GM18499 (cell line): ENCODE measurements around the gene GATA3.

ENCODE experiments used
- ATAC-seq: cut with Tn5 transposase; IDR thresholded peaks from one replicate; pipeline ENCODE4 v1.9.1; 2021; ENCODE audit warnings: moderate number of reproducible peaks; ENCODE audit not compliant: insufficient read depth, unreplicated experiment

The GATA3 gene

DNA sequence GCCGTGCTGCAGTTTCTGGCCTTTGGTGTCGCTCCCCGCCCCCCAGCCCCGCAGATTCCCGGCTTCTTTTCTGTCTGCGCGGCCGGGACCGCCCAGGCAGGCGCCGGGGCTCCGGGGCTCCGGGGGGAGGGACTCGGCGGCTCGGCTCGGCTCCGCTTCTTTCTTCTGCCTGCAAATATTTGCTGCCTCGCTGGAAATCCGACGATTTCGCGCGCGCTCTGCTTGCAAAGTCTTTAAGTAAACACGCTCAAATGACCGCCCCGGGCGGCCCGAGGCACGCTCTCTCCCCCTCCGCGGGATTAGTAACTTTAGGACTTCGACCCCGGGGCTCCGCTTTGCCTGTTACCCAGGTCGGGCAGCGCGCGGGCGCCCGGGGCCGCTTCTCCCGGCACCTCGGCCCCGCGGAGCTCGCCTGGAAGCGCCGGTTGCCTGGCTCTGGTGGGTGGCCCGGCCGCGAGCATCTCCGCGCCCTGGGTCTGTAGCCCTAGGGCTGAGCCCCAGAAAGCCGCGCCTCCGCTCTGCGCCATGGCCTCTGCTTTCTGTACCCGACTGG, 3.9 kb upstream of the GATA3 start:
- no peak for ATAC-seq

DNA sequence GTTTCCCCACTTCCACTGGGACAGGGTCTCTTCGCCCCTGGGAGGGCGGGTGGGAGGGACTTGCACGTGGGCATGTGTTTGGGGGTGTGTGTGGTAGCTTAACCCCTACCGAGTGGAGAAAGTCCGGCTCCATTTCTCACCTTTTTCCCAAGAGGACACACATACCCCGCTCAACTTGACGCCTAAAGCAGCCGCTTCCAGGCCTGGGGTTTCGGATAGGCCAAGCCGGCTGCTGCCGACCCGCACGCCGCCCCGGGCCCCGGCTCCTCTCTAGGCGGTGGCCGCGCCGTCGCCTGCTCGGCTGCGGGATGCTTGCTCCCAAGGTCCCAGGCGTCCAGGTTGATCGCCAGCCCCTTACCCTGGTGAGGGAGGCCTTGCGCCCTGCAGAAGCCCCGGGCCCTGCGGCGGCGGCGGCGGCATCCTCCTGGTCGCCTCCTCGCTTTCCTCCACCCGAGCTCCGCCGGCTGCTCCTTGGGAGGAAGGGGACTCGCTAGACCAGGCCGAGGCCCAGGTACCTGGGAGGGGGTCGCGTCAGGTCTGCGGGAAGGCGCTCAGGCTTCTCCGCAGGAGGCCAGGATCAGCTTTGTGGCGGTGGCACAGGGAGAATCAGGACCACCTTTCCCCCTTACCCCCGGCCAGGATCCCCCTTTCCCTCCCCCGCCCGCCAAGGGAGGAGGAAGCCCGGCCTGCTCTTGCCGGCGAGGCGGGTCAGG, 3.2 kb upstream of the GATA3 start:
- no peak for ATAC-seq

DNA sequence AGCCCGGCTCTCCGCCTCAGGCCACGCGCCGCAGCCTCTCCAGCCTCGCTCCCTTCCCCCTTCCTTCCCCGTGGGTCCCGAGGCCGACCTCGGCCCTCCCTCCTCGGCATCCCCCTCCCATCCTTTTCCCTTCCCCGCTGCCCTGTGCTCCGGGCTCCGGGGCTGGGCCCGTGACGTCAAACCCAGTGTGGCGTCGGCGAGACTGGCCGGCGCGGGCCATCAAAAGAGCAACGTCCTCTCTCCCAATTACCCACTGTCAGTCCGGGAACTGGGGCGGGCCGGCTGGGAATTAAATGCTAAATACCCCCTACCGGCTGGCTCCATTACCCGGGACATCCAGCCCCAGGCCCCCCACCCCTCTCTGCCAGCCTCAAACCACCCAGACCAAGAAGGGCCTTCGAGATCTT, 2.6 kb upstream of the GATA3 start:
- ATAC-seq, result no peak

DNA sequence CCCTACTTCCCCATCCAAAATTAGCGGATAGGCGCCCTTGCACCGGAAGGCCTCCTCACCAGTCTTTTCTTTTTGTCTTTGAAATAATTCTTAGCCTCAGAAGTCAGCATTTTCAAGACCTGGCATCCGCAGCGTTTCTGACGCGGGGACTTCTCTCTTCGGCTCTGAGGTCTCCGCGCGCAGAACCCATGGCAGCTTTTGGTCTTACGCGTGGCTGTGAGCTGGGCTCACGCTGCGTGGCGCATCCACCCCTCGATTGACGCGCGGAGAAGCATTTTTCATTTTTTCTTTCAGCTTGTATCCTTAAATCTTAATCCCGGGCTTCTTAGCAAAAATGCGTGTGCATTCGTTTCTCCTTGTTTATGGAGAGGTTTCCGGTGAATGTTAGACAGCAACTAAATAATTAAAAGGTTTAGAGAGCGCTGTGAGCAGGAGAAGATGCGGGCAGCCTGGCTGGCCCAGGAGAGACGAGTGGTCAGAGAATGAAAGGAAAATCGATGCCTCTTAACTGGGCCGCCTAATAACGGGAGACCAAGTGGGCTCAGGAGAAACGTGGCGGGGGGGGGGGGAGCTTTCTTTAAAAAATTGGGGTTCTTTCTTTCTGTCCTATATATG, 2.0 kb upstream of the GATA3 start:
- ATAC-seq, result no peak

DNA sequence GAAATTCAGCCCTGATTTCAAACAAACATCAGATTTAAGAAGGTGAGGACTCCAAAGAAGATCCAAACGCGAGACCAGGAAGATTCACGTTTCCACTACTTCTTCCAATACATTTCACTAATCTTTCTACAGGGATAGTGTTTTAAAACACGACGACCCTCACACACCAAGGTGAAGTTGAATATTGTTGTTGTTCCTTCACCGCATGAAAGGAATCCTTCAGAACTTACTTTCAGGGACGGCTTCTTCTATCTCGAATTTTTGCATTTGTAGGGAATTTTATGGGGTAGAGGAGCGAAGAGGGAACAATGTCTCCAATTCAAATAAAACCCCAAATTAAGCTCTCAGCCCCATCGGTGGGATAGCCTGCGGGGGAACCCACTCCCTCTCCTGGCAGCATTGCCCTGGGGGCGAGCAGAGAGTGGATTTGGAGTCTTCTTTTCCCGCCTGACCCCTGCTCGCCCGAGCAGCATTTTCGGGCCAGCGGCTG, 1.5 kb upstream of the GATA3 start:
- no peak for ATAC-seq

DNA sequence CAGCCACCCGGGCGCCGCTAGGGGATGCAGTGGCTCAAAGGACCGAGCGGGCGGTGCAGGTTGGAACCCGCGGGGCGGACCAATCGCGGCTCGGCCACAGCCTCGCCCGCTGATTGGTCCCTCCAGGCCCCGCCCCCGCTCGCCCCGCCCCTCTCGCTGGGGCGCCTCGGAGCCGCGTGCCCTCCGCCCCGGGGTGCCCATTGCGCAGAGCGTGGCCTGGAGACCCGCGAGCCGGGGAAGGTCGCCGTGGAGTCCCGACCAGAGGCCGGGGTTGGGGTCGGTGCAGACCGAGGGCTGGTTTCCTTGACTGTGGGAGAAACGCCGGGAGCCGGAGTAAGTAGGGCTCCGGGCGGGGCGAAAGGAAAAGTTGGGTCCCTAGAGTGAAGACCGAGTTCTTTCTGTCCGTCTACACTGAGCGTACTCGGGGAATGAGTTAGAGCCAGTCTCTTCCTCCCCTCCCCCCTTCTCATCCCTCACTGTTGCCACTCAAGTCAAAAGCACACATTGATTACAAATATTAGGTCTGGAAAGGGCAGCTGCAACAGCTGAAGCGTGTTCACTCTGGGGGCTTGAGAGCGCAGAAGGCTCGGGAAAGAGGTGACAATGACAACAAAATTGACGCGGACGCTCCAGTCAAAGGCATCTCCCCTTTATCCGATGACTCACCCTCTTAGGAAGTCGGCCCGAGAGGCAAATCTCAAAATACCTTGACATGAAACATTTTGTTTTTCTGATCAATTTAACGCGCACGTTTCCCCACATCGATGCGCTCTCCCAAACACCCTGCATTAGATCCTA, 843 bp upstream of the GATA3 start:
- ATAC-seq, result no peak

DNA sequence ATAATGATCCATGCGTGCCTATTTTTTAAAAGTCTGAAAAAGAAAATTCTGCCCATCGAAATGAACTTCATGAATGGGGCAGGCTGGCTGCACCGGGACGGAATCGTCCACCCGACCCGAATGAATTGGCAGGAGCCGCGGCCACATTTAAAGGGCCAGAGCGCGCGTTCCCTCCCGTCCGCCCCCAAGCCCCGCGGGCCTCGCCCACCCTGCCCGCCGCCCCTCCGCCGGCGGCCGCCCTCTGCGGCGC, 319 bp upstream of the GATA3 start:
- no peak for ATAC-seq

DNA sequence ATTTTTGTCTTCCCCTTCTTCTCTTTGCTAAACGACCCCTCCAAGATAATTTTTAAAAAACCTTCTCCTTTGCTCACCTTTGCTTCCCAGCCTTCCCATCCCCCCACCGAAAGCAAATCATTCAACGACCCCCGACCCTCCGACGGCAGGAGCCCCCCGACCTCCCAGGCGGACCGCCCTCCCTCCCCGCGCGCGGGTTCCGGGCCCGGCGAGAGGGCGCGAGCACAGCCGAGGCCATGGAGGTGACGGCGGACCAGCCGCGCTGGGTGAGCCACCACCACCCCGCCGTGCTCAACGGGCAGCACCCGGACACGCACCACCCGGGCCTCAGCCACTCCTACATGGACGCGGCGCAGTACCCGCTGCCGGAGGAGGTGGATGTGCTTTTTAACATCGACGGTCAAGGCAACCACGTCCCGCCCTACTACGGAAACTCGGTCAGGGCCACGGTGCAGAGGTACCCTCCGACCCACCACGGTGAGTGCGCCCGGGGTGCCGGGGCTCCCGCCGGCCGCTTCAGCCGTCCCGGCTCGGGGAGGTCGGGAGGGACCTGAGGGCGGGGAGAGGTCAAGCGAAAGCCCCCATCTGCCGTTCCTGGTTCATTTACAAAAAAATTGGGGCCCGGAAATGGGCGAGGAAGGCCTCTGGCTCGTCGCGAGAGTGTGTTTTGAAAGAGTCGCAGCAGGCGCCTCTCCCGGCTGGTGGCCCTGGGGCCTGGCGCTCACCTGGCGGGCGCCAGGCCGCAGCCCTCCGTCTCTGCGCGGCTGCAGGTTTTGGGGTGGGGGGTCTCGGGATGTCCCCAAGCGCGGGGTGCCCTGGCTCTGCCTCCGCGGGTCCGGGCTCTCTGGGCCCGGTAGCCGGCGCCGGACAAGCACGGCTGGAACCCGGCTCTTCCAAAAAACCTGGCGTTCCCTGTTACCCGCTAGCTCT, 1.2 kb downstream of the GATA3 start:
- no peak for ATAC-seq

DNA sequence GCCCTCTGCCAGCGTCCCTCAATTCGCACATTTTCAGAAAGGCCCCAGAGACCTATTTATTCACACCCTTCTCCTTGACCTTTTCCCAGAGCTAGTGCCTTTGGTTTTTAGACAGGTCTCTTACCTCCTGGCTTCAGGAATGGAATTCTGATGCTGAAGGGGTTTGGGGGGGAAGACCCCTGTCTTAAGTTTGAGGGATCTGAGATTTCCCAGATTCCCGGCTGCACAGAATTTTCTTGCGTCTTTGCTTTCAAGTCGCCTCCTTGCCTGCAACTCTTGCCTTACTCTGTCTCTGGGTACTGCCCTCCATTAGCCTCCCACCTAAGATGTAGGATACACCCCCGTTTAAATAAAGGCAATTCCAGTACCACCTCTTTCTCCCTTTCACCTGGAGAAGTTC, 1.9 kb downstream of the GATA3 start:
- no peak for ATAC-seq

DNA sequence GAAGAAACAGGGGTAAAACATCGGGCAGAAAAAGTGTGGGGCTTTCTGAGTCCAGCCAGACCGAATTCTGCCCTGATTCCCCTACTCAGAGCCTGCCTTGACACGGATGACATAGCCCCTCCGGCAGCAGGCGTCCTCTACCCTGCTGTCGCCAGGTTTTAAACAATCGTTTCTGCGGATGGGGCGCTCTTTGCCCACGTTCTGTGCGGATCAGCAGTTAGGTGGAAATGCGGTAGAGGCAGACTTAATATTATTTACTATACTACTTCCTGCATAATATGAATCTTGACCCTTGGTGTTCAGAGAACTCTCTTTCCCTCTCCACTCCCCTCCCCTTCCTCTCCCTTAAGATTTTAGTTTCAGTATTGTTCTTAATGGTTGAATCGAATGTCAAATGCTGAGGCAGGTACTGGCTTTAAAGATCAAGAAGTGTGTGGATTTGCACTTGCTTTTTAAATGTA, 2.4 kb downstream of the GATA3 start:
- peak; percentile 29 for ATAC-seq

DNA sequence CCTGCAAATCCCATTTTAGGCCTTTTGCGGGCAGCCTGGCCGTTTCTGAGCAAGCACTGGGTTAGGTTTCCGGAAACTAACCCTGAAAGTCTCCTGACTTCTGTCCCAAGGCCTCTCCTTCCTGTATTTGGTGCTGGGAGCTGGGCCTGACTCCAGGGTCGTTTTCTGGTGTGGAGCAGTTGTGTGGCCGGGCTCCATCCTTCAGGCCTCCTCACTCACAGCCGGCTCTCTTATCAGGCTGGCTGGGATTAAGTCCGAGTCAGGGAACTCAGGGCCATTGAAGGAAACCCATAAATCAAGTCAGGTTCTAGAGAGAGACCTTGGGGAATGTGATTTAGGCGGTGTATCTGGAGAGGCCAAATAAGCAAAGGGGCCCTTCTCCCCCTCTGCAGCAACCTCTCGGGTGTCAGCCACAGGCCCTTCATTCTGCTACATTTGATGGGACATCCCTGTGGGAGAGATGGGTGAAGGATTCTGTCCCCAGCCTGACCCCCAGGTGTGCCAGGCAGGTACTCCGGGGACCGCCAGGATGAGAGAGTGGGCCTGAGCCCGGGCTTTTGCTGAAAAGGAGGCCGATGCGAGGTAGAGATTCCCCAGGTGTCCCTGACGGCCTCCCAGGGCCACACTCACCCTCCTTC, 3.3 kb downstream of the GATA3 start:
- ATAC-seq, result no peak

DNA sequence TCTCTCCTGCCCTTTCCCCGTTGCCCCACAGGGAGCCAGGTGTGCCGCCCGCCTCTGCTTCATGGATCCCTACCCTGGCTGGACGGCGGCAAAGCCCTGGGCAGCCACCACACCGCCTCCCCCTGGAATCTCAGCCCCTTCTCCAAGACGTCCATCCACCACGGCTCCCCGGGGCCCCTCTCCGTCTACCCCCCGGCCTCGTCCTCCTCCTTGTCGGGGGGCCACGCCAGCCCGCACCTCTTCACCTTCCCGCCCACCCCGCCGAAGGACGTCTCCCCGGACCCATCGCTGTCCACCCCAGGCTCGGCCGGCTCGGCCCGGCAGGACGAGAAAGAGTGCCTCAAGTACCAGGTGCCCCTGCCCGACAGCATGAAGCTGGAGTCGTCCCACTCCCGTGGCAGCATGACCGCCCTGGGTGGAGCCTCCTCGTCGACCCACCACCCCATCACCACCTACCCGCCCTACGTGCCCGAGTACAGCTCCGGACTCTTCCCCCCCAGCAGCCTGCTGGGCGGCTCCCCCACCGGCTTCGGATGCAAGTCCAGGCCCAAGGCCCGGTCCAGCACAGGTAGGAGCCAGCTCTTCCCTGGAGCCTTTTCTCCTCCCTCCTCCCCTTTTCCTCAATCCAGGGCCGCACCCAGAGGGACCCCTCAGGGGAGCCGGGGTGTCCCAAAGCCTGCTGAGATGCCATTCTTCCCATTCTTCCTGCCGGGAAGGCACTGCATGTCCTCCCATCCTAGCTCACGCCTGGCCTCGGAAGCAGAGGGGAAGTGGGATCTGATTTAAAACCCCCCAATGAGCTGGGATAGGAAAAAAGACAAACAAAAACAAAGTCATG, 4.0 kb downstream of the GATA3 start:
- ATAC-seq, result no peak

DNA sequence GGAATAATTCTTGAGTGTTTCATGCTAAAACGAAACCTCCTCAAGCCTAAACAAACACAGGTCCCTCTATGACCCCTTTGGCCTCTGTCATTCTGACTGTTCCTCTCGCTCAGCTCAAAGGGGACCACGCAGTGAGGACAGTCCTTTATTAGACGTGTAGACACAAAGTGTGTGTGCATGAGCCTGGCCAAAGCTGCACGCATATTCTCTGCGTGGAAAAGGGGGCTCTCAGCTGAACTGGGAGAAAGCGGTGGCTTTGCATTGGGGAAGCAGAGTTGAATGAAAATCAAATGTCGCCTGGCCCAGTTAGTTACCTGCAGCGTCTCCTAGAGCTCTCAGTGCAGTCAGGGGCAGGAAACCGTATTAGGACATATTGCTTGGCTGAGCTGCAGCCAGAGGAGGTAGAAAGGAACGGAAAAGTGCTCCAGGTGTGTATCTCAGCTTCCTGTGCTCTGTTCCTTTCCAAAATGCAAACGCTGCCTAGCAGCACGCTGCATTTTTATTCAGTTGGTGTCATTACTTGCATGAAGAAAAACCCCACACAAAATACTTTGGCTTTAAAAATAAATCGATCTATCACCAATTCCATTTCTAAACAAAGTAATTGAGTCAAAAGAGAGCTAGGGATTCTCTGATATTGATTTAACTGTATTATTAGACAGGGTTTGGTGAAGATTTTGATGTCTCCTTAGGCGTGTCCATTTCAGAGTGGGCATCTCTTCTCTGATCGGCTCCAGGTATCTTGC, 4.9 kb downstream of the GATA3 start:
- no peak for ATAC-seq

DNA sequence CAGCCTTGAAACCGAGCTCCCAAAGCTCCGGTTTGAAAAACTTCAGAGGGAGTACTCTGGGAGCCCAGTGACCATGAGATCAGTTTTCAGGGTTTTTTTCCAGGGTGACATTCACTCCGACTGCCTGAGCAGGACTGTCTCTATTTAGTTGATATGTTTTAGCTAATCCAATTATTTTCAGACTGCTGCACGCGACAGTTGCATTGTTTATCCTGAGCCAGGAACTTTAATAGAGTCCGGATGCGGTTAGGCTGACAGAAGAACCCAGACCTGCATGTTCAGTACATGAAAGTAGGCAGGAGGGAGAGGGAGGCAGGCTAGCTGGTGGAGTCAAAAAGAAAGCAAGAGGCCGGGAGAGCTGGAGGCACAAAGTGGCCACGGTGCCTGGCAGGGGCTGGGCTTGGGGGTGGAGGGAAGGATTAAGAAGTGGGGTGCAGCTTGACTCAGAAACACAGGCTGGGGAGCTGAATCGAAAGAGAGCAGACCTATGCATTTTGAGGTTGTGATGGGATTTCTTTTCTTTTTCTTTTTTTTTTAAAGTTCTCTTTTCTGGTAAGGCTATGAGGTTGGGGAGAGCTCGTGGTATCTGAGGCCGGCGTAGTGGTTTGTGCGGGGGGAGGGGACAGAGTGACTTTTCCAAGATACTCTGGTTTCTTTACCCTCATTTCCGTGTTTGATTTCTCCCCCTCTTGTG, 5.7 kb downstream of the GATA3 start:
- no peak for ATAC-seq

DNA sequence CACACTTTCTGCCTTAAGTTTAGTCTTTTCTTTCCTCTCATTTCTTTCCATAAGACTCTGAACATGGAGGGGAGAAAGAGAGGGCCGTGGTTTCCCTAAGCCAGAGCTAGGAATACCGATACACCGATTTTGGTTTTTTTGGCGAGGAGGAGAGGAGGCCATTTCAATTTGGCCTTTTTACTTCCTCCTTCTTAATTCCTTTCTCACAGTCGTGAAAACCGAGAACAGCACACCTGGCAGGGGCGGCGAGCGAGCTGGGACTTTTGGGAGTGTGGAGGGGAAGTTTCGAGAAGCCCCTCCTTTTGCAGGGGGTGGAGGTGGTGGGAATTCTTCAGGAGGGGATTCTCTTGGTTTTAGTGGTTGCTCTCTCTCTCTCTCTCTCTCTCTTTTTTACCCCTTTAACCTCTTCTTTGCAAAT, 6.2 kb downstream of the GATA3 start:
- ATAC-seq, result no peak

DNA sequence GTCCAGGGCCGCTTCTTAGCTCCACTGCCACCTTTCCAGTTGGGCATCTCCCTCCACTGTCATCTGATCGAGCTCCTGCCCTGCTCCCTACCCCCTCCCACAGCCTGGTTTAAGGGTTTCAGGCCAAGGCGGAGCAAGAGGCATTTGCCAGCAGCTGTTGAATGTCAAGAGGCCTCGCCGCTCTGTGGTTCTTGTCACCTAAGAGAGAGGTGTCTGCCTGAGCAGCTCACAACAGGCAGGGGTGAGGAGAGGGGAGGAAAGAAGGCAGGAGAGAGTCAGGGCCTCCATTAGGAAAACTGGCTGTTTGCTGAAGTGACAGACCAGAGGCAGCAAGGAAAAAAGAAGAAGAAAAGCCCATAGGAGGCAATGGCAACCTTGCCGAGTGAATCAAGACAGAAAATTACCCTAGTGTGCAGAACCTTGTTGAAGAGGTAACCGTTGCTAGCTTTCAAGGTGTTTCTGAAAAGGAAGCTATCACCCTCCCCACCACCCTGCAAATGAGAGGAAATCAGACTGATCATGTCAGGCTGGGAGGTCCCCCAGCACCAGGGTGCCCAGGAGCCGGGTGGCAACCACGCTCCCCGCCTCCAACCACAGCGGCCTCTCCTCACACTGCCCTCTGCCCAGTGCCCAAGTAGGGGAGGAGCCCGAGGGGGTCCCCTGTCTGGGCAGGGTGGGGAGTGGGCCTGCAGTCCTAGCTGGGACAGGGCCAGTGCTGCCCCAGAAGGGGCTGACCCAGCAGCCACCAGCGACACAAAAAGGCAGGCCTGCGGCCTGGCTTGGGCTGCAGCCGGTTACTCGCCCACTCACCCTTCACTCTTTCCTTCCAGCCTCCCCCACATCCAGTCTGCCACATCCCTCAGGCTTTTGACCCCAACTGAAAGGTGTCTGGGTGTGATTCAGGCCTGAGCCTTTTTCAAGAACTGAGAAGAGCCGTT, 7.1 kb downstream of the GATA3 start:
- no peak for ATAC-seq
